GM13976 (cell line): ENCODE data around the gene NUDT17.

Source experiments
- DNase-seq: peaks from one replicate; pipeline ENCODE4 v3.0.0; 2012; ENCODE audit warnings: low spot score
- CTCF ChIP-seq: IDR thresholded peaks from 2 replicates; pipeline ENCODE4 v1.5.1; 2012; ENCODE audit warnings: borderline replicate concordance, mild to moderate bottlenecking; ENCODE audit not compliant: insufficient read depth; ENCODE audit errors: extremely low read depth, missing control alignments, control extremely low read depth
- in situ Hi-C: fragments of 300-500 bp; cut with MboI; formaldehyde crosslinking; loops from one replicate; pipeline ENCODE4 v1.12.0; 2022; ENCODE audit warnings: low sequenced_read_pairs, mixed read lengths, inconsistent platforms; ENCODE audit not compliant: unreplicated experiment

The NUDT17 gene

GRCh38 chr1:145897969-145898368, 52.5 kb downstream of the NUDT17 start:
- DNase-seq = no peak
- in situ Hi-C loops = loop anchor here (10.0 kb wide), 1 partner anchor 107 kb away; no protein-coding TSS in a partner anchor
- TF ChIP-seq CTCF = no peak
